Fibroblast of lung (primary cell): ENCODE measurements around the gene RACK1.

Experiments used
- EZH2 ChIP-seq: IDR thresholded peaks from 2 replicates; pipeline ENCODE4 v1.5.1; 2012; ENCODE audit warnings: low read length, control low read depth, mild to moderate bottlenecking; ENCODE audit errors: missing control alignments
- TF ChIP-seq, protein P1 (sequence below), 2 donors: IDR thresholded peaks in 1 of 2; conservative IDR thresholded peaks in 1 of 2; 1 replicate in 1 of 2; 2 replicates in 1 of 2; pipeline ENCODE4 v1.5.1; 2011 to 2012; ENCODE audit warnings: low read length in 2 of 2, control low read depth in 1 of 2, inconsistent platforms in 1 of 2, low read depth in 1 of 2, mild to moderate bottlenecking in 1 of 2

DNA sequence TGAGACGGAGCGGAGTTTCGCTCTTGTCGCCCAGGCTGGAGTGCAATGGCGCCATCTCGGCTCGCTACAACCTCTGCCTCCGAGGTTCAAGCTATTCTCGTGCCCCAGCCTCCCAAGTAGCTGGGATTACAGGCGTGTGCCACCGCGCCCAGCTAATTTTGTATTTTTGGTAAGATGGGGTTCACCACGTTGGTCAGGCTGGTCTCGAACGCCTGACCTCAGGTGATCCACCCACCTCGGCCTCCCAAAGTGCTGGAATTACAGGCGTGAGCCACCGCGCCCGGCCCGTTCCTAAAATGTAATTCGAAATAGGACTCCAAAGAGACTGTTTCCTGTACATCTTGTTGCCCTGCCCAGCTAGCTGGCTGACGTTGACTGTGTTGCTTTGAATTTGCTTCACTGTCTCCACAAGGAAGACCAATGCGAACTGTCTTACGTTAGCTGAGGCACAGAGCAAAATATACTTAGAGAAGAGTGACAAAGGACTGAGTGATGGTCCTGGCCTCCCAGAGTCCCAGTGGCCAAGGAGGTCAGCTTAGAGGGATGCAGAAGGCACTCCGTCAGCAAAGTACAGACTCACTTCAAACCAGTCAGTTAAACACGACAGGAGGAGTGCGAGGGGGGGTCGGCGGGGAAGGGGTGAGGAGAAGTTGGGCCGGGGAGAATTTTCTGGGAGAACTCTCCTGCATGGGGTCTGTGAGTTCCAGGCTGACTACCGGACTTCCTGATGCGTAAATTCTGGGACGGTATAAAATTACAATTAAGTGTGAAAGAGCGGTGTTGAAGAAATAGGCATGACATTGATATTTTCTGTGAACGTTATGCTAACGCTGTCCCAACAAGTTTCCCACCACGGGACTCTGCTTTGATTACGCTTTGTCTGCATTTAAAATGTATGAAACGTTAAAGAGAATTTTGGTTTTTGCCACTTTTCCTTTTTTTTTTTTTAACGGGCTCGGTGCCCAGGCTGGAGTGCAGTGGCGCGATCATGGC, 27.4 kb downstream of the RACK1 start:
- TF ChIP-seq, protein P1, sequence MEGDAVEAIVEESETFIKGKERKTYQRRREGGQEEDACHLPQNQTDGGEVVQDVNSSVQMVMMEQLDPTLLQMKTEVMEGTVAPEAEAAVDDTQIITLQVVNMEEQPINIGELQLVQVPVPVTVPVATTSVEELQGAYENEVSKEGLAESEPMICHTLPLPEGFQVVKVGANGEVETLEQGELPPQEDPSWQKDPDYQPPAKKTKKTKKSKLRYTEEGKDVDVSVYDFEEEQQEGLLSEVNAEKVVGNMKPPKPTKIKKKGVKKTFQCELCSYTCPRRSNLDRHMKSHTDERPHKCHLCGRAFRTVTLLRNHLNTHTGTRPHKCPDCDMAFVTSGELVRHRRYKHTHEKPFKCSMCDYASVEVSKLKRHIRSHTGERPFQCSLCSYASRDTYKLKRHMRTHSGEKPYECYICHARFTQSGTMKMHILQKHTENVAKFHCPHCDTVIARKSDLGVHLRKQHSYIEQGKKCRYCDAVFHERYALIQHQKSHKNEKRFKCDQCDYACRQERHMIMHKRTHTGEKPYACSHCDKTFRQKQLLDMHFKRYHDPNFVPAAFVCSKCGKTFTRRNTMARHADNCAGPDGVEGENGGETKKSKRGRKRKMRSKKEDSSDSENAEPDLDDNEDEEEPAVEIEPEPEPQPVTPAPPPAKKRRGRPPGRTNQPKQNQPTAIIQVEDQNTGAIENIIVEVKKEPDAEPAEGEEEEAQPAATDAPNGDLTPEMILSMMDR (conservative IDR thresholded peaks at IDR 0.05 in 1 of 2, IDR thresholded peaks at IDR 0.05 in 1 of 2; ENCODE audit: low read depth in 1 of 2, low read length in 2 of 2) = no peak
- TF ChIP-seq EZH2 = no peak
